Stimulated activated CD4-positive, alpha-beta T cell treated with anti-CD3 and anti-CD28 coated beads, Interleukin-12 subunit alpha, Interleukin-12 subunit beta, amount 100 ng/mL, for 24 hours (primary cell): Measurements from ENCODE around the gene S100A16.
"Not testable (repeated sequence)": the region's sequence is repeated elsewhere in the genome, so short reads cannot be mapped to it uniquely, and the experiment has no call there.

Source experiments
- DNase-seq, 2 experiments: peaks; one replicate each; pipeline ENCODE4 v3.0.0-alpha.2; 2020; ENCODE audit warnings: low read depth in 2 of 2

Gene S100A16

DNA sequence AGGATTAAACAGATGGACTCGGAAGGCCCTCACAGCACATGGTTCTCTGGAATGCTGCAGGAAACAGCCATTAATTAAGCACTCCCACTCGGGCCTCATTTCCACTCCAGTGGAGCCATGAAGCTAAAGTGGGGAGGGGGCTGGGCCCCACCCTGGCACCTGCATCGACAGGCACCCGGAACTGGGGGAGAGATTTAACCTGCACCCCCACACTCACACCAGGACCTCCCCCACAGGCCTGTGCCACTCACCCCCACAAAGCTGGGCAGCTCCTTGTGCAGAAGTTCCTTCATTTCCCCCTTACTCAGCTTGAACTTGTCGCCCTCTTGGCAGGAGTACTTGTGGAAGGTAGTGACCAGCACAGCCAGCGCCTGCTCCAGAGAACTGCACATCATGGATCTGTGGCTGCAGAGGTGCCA is 49.4 kb downstream of the S100A16 start:
- no peak for DNase-seq

- DNase-seq, result not testable (repeated sequence)
Observed at GRCh38 chr1:153562021-153562420, 50.9 kb downstream of the S100A16 start.

DNA sequence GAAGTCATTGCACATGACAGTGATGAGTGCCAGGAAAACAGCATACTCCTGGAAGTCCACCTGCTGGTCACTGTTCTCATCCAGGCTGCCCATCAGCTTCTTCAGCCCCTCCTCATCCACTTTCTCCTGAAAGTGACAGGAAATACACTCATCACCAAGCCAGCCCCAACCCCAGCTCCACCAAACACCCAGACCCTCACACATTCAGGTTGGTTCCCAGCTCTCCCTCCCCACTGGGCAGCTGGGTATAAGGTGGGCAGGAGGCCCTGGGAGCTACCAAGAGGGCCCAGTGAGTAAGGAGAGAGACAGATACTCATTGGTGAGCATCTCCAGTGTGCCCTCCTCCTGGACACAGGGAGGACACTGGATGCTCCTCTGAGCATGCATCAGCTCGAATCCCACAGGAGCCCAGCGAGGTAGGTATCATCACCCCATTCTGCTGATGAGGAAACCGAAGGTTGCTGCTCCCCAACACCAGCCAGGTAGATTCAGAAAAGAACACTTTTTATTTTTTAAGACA is 51.4 kb downstream of the S100A16 start:
- no peak for DNase-seq

DNA sequence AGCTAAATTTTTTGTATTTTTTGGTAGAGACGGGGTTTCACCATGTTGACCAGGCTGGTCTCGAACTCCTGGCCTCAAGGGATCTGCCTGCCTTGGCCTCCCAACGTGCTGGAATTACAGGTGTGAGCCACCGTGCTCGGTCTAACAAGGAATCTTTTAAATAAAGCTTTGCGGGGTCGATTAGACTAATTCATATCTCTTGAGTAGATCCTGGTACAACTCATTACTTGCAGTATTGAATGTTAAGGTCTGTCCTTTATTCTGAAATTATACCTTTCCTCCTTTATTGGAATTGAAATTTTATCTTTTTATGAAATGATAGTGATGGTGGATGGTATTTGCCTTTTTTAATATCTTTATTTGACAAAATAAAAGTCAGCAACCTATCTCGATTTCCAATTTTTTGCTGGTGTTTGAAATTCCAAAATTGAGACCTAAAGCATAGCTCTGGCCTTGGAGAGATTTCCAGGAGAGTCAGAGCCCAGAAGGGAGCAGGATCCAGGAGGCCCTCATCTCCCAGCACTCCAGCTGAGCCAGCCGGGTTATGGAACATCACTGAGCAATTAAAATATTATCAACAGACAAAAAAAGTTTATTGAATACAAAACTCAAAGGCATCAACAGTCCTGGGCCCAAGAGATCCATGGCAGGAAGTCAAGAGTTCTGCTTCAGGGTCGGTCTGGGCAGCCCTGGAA is 52.0 kb downstream of the S100A16 start:
- no peak for DNase-seq

GRCh38 chr1:153560241-153560640 is 52.7 kb downstream of the S100A16 start:
- no peak for DNase-seq

DNA sequence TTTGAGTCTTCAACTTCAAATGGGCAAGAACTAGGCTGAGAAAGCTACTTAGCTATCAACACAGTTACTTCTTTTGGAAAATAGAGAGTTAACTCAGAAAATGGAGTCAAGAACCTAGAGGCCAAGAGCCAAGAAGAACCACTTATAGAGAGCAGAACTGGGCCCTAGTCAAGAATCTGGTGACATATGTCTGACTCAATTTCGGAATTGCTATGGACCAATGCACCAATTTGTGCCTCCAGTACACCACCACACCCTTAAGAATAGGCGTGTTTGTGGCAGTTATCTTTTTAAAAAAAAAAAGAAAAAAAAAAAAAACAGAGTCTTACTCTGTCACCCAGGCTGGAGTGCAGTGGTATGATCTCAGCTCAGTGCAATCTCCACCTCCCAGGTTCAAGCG is 55.1 kb downstream of the S100A16 start:
- no peak for DNase-seq
